Left kidney (tissue), 2 donors: ENCODE measurements around the gene HNF4A. TPM values are rescaled to one million over a fixed set of nuclear protein-coding genes. Genes with fewer than 3 reads are reported as not detected.

Experiments
- DNase-seq: peaks from one replicate; pipeline ENCODE4 v3.0.0-alpha.2; 2013
- polyA plus RNA-seq: library from polyadenylated mRNA; unstranded; fragments of 120-200 nt; gene quantifications from one replicate; pipeline ENCODE4 v1.2.1, GENCODE V29; 2013; ENCODE audit not compliant: insufficient read length

The HNF4A gene
- polyA plus RNA-seq, 1 donor = 57.9 TPM

DNA sequence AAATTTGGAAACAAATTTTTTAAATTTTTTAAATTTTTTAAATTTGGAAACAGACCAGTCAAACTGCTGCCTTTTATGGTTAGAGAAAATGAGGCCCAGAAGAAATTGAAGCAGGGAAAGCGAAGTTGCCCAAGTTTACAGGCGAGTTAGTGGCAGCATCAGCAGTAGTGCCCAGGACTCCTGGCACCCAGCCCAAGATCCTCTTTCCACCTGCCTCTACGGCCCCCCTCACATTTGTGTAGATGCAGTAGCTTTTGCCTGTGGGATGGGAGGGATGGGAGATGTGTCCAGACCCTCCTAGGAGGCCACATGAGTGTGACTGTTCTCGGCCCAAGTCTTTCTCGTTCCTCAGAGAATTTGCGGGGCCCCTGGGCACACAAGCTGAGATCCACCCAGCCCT, 49.8 kb downstream of the HNF4A start:
- no peak for DNase-seq

DNA sequence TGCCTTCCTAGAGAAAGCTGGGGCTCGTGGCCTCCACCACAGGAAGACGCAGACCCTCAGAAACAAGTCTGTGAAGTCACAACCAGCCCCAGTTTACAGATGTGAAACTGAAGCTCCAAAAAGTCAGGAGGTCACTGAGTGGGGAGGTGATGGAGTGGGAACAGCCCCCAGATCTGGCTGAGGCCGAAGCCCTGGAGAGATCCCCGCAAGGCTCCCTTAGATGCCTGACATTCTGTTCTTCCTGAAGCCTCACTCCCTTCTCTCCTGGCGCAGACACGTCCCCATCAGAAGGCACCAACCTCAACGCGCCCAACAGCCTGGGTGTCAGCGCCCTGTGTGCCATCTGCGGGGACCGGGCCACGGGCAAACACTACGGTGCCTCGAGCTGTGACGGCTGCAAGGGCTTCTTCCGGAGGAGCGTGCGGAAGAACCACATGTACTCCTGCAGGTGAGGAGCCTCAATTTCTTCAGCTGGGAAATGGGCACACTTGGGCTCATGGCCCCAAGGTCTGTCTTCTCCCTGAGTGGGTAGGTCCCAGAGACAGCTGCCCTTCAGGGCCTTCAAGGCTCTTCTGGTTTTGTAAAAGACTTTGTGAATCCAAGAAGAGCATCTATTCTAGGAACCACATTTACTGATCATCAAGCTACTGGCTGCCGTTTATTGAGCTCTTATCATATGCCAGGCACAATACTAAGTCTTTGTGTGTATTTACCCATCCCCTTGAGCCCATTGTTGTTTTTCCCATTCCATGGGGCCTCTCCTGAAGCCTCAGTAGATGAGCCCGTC, 50.5 kb downstream of the HNF4A start:
- DNase-seq = no peak

DNA sequence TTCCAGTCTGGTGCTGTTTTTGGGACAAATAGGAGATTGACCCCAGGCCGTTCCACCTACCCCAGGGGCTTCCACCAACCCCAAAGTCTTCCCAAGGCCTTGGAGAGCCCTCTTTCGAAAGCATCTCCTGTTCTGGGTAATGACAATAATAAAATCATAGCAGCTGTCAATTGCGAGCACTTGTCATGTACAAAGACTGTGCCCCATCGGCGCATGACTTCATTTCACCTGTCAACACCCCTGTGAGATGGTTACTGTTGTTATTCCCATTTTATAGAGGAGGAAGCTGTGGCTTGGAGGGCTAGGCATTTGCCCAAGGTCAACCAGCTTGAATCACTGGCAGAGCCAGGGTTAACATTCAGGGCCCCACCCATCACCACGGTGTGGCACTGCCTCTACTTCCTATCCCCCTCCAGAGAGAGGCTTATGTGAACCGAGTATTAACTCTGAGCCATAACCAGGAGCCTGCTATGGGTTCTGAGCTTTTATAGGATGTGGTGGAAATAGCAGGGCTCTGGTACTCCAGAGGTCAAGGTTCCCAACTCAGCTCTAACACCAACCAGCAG, 51.2 kb downstream of the HNF4A start:
- DNase-seq = no peak

DNA sequence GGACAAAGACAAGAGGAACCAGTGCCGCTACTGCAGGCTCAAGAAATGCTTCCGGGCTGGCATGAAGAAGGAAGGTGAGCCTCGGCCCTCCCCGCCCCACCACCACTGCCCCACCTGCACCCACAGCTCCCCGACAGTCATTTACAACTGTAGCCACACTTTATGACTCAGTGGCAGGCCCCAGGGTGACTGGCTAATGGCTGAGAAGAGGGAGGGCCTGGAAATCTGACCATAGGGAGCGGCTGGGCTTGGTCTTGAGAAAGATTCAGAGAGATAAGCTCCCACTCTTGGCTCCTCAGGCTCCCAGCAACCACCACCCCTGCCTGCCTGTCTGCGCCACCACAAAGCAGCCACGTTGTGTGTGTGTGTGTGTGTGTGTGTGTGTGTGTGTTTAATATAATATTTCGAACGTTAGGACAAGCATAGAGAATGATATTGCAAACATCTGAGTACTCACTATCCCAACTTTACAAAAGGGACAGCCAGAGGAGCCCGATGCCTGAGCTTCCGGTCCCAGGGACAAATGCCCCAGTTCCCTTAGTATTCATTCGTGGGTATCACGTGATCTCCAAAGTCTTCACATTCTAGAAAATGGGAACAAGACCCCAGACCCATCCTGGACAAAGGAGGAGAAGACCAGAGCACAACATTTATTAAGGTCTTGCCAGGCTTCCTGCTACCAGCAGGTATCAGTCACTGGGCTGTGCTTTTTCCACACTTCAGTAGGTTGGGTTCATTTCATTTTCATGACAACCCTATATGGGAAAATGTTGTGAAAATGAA, 52.1 kb downstream of the HNF4A start:
- no peak for DNase-seq

DNA sequence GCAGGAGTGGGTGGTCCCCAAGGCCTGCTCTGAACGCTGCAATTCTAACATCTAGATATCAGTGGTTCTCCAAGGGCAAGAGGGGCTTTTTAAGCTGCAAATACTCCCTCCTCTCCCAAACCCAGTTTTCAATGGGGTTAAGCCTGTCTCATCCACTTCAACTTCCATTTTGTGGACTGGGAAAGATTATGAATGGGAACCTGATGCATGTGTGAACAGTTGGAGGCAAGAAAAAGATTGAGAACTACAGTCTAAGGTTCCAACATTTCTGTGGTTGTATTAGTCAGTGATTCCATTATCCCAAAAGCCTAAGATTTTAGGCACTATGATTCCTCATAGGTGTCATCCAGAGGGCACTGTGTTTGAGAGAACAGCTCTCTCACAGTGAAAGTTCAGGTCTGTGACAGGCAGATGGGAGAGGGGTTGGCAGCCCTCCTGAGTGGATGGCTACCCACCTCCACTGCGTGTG, 53.7 kb downstream of the HNF4A start:
- DNase-seq = no peak

DNA sequence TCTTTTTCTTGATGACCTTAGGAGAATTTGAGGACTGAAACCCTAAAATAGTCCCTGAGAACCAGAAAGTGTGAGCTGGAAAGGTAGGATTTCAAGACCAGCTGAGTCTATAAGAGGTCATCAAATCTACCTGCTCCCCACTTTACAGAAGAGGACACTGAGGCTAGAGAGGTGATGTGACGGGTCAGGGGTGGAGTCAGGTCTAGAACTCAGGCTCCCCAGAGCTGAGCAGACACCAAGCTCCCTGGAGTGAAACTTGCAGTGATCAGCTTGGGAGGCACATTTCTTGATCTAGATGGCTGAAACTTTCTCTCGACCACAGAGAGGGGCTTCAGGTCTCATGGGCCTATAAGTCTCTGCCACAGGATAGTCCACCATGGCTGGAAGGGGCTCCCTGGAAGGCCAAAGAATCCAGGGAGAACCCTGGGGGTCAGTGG, 55.1 kb downstream of the HNF4A start:
- DNase-seq = no peak

DNA sequence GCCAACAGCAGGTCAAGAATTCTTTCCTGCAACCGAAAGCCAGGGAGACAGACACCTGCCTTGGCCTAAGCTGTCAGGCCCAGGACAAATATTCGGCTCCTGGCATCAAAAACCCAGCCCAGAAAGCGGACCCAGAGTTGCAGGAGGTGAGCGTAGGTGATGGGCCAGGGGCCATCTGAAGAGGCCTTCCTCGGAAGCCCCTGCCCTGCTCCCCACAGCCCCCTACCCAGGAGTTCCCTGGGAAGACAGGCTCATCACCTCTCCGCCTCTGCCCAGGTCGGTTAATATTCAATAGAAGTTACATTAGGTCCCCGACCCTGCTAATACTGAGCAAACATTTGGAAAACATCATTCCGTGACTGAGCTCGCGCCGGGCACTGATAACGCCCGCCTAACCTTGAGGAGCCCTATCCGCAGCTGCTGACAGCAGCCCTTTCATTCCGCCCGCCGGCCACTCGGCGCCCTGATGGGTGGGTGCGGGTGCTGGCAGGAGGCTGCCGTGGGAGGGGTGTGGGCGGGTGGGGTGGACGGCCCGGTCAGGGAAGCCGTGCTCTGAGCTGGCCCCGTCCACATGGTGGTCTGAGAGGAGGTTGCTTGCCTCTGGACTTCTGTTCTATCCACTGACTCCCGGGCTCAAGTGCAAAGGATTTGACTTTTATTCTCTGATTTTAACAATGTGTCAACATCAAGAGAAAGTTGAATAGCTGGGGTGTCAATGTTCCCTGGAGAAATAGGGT, 55.7 kb downstream of the HNF4A start:
- no peak for DNase-seq

DNA sequence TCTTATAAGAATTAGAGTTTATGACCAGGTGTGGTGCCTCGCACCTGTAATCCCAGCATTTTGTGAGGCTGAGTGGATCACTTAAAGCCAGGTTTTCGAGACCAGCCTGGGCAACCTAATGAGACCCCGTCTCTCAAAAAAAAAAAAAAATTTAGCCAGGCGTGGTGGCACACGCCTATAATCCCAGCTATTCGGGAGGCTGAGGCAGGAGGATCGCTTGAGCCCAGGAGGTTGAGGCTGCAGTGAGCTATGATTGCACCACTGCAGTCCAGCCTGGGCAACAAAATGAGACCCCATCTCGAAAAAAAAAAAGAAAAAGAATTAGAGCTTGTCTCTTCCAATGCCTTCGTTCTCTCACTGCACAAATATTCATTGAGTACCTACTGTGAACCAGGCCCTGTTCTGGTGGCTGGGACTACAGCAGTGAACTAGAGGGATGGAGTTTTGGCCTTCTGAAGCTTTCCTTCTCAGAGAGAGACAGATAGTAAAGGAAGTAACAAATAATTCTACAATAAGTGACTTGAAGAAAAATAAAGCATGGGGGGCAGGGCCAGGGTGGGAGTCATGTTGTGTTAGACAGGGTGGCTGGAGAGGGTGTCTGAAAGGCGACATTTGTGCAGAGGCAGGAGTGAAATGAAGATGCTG, 56.4 kb downstream of the HNF4A start:
- no peak for DNase-seq

DNA sequence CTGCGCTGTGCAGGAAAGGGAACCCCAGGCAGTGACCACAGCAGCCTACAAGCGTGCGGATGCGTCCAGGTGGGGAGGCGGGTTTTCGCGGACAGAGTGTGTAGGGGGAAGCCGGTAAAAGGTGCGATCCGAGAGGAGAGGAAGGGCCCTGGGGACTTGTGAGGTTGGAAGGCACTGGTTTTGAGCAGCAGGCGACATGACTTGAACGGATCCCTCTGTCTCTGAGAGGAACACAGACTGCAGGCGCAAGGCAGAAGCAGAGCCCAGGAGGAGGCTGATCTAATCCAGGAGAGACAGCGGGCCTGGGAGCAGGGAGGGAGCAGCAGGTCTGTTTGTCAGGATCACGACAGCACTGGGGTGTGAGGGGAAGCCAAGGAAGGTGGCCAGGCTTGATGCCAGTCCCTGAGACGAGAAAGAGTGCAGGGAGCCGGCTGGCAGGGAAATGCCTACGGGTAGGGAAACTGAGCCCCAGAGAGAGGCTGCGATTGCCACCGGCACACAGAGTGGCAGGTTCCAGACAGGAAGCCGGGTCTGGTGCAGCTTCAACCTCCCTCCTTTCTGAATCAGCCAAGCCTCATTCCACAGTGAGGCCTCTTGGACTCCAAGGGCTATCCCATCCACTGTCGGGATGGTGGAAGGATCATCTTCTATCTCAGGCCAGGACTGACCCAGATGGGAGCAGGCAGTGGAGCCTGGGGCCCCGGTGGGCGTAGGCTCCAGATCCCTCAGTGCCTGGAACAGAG, 57.1 kb downstream of the HNF4A start:
- DNase-seq = no peak

DNA sequence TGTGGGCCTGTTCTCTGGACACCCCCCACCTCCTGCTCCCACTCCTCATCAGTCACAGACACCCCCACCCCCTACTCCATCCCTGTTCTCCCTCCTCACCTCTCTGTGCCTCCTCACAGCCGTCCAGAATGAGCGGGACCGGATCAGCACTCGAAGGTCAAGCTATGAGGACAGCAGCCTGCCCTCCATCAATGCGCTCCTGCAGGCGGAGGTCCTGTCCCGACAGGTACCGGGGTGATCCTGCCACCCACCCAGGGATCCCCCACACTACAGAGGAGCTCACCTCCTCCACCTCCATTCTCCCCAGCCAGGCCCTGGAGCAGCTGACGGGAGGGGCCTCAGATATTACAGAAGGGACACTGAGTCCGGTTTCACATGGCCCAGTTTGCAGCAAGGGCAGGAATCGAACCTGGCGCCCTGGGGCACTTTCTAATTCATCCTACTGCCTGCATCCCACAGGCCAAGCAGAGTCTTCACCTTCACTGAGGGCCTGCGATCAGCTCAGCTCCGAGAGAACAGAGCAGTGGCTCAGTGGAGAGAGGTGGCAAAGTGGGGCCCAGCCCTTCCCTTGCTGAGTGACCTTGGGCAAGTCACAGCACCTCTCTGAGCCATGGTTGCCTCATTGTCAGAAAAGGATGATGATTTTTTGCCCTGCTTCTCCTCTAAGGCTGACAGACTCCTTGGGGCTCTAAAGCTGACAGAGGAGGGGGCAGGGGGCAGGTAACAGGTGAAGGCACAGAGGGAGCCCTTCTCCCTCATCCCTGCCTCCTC, 58.3 kb downstream of the HNF4A start:
- DNase-seq = no peak

DNA sequence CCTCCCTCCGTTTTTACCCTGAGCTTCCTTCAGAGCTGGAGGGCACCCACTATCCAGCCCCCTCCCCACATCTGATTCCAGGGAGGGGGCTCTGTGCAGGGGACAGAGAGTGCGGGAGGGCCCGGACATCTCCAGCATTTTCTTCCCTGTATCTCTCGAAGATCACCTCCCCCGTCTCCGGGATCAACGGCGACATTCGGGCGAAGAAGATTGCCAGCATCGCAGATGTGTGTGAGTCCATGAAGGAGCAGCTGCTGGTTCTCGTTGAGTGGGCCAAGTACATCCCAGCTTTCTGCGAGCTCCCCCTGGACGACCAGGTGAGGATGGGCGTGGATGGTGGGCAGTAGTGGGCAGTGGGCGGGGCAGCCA, 58.8 kb downstream of the HNF4A start:
- DNase-seq = no peak

DNA sequence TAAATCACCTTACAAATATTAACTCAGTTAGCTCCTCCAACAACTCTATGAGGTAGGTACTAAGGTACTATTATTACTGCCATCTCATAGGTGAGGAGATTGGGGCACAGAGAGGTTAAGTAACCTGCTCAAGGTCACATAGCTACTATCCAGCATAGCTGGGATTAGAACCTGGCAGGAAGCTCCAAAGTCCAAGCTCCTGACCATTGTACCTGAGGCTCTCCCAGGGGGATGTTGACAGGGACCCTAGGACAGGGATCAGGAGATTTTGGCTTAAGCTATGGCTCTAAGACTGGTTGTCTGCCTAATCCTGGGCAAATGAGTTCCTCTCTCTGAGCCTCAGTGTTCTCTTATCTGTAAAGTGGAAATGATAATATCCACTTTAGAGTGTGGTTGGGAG, 59.3 kb downstream of the HNF4A start:
- DNase-seq = no peak

DNA sequence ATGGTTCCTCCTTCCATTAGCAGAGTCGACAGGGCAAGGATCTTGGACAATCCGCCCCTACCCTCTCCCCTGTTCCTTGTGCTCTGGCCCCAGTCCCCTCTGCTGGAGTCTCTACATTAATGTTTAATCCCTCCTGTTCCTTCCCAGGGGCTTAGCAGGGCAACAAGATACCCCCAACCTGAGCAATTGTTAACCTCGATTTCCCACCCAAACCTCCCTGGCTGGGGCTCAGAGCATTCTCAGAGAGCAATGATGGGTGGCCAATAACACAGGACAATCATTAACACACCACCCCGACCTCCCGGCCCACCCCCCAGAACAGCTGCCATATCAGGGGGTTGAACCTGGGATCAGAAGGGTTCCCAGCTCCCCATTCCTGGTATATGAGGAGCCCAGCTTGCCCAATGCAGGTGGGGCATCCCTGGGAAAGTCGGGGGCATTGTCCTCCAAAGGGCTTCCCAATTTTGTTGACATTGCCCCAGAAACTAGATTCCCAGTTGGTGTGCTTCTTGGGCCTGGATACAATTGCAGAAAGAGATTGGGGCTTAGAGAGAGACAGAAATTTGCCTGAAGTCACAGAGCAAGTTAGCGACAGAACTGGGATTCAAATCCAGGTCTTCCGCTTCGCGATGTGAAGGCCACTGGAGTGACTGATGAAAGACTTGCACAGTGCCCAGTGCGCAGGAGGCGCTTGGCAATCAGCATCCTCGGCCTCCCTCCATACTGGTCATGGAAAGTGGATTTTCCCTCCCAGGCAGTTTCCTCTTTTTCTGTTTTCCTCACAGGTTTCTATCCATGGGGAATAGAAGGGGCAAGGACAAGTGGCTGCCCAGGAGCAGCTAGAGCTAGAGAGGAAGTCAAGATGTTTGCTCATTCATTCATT, 60.6 kb downstream of the HNF4A start:
- peak; percentile 35 for DNase-seq

DNA sequence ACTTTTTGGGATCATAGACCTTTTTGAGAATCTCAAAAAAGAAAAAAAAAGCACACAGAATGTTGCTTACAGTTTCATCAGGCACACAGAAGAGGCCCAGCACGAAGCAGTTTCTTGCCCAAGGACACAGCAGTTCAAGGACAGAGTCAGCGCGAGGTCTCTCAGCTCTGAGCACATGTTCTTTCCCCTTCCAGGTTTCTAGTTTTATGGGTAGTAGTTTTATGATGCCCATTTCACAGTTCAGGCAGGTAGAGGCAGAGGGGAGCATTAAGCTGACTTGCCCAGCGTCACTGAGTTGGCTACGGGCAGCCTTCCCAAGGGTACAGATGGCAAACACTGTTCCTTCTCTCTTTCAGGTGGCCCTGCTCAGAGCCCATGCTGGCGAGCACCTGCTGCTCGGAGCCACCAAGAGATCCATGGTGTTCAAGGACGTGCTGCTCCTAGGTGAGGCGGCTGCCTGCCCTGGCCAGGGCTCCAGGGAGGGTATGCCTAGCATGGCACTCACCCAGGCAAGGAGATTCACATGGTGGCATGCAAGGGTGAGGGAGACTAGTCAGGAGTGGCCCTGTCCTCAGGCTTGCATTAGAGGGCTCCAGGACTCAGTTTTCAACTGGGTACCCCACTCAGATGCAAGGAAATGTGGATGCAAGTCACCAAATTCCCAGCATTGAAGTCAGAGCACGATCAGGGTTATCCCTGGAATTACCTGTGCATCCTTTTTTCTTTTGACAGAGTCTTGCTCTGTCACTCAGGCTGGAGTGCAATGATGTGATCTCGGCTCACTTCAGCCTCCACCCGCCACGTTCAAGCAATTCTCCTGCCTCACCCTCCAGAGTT, 62.8 kb downstream of the HNF4A start:
- DNase-seq = no peak

DNA sequence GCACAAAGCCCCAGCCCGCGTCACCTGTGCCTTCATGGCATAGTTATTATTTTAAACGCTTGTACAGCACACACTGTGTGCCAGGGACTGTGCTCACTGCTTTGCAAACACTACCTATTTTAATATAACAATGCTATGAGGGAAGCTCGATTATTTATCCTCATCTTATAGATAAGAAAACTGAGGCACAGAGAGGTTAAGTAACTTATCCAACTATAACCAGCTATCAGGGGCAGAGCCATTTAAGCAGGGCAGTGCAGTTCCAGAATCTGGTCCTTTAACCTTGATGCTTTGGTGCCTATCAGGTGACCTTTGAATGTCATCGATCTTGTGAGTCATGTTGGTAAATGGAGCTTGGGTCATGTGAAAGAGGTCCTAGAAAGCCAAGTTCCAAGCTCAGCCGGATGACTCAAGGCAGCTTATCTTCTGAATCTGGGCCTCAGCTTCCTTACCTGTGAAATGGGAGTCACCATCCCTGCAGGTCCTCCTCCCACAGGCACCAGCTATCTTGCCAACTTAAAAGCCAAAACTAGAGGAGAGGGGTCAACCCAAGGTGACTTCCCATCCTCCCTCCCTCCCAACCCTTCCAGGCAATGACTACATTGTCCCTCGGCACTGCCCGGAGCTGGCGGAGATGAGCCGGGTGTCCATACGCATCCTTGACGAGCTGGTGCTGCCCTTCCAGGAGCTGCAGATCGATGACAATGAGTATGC, 63.8 kb downstream of the HNF4A start:
- no peak for DNase-seq

DNA sequence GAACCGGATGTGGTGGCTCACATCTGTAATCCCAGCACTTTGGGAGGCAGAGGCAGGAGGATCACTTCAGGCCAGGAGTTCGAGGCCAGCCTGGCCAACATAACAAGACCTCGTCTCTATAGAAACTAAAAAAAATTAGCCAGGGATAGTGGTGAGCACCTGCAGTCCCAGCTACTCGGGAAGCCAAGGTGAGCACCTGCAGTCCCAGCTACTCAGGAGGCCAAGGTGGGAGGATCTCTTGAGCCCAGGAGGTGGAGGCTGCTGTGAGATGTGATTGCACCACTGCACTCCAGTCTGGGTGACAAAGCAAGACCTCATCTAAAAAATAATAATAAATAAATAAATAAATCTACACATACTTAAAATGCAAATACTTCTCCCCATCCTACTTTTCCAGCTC, 65.0 kb downstream of the HNF4A start:
- DNase-seq = no peak

DNA sequence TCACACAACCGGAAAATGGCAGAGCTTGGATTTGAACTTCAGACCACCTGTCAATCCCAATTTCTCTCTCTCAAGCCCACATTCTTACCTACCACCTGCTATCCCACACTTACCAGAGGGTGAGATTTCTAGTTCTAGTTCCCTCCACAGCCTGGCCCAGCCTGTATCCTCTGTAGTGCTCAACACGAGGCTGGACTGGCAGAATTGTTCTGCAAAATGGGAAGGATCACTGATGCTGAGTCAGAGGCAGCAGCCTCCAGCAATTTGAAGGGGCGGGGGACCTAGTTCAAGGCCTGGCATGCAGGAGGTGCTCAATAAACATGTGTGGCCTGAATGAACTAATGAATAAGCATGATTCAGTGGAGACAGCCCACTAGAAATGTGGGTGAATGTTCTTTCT, 66.6 kb downstream of the HNF4A start:
- DNase-seq = no peak

DNA sequence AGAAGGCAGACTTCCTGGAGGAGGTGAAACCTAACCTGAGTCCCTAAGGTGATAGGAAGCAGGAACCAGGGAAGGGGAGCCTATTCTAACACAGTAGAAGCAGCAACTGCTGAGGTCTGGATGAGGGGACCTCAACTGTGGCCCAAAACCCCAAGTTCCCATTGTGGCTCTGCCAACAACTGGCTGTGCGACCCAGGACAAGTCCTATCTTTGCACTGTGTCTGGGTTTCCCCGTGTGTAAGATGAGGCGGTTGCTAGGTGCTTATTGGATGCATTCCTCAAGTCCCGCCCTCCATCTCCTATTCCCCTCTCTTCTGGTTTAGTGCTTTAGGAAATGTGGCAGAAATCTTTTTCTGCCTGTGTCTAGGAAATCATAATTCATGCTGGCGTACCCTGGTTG, 68.0 kb downstream of the HNF4A start:
- no peak for DNase-seq
